HG03103 (cell line): ENCODE measurements around the gene DOK6.

Experiments used
- ATAC-seq: cut with Tn5 transposase; IDR thresholded peaks from one replicate; pipeline ENCODE4 v1.9.1; 2021; ENCODE audit warnings: low read depth; ENCODE audit not compliant: unreplicated experiment

DOK6 gene

GRCh38 chr18:69885841-69886531, 485.3 kb downstream of the DOK6 start:
- ATAC-seq: peak; percentile 59

DNA sequence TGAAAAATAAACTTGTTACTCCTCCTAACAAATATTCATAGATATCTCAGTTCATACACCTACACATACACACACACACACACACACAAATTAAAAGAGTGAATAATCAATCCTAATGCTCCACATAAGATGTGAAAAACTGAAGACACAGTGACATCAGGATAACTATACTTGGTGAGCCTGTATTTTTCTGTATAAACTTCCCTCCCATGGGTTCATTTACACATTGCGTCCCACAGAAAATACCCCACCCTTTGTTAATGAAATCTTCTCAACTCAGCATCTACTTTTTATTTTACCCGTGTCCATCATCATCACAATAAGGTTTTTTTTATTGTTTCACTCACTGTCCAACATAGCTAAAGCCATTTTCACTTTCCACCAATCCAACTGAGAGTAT, 486.6 kb downstream of the DOK6 start:
- no peak for ATAC-seq

- ATAC-seq: no peak
These were observed 488.3 kb downstream of the DOK6 start for GRCh38 chr18:69889009-69889408.

- ATAC-seq: no peak
These were observed 489.9 kb downstream of the DOK6 start for GRCh38 chr18:69890558-69890957.

DNA sequence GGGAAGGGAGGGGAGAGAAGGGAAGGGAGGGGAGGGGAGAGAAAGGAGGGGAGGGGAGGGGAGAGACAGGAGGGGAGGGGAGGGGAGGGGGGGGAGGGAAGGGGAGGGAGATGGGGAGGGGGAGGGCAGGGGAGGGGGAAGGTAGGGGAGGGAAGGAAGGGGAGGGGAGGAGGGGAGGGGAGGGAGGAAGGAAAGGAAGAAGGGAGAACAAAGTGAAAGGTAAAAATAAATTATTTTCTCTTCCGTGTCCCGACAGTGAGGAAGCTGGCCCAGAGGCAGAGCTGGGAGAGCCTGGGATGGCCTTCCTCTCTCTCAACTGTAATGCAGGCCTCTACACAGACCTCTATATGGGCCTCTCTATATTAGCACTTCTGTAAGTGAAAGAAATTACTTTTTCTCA, 493.8 kb downstream of the DOK6 start:
- ATAC-seq: no peak

GRCh38 chr18:69895066-69896047, 494.7 kb downstream of the DOK6 start:
- no peak for ATAC-seq

GRCh38 chr18:69897397-69898108, 496.9 kb downstream of the DOK6 start:
- no peak for ATAC-seq

GRCh38 chr18:69898241-69898861, 497.7 kb downstream of the DOK6 start:
- peak; percentile 52 for ATAC-seq
